H9 (cell line): ENCODE data around the gene VSIG10L. TPM values are rescaled to one million over a fixed set of nuclear protein-coding genes. Genes with fewer than 3 reads are reported as not detected.

ENCODE experiments used
- DNase-seq: peaks from one replicate; pipeline ENCODE4 v3.0.0-alpha.2; 2017
- H2AFZ ChIP-seq: one replicate; pipeline ENCODE4 v1.6.1; 2013; ENCODE audit warnings: mild to moderate bottlenecking, low read length, control low read depth, moderate library complexity
- H2AK5ac ChIP-seq: 2 replicates; pipeline ENCODE4 v1.6.1; 2013; ENCODE audit warnings: low read length, control low read depth, mixed read lengths; ENCODE audit not compliant: insufficient read length
- H2BK120ac ChIP-seq: one replicate; pipeline ENCODE4 v1.6.1; 2013; ENCODE audit warnings: low read depth, mild to moderate bottlenecking, low read length, control low read depth, inconsistent platforms; ENCODE audit not compliant: poor library complexity, severe bottlenecking
- H2BK12ac ChIP-seq: 2 replicates; pipeline ENCODE4 v1.6.1; 2013; ENCODE audit warnings: low read length, control low read depth, mixed read lengths, low read depth; ENCODE audit not compliant: insufficient read length
- H2BK15ac ChIP-seq: 2 replicates; pipeline ENCODE4 v1.6.1; 2013; ENCODE audit warnings: low read depth, low read length, control low read depth
- H2BK20ac ChIP-seq: one replicate; pipeline ENCODE4 v1.6.1; 2013; ENCODE audit warnings: low read depth, mild to moderate bottlenecking, low read length, control low read depth, inconsistent platforms; ENCODE audit not compliant: poor library complexity, severe bottlenecking
- H2BK5ac ChIP-seq: 2 replicates; pipeline ENCODE4 v1.6.1; 2013; ENCODE audit warnings: low read length, control low read depth, mixed read lengths; ENCODE audit not compliant: insufficient read length
- H3K14ac ChIP-seq: 2 replicates; pipeline ENCODE4 v1.6.1; 2013; ENCODE audit warnings: low read length, control low read depth; ENCODE audit not compliant: insufficient read depth
- H3K18ac ChIP-seq: 2 replicates; pipeline ENCODE4 v1.6.1; 2013; ENCODE audit warnings: low read depth, mild to moderate bottlenecking, mixed read lengths, low read length, control low read depth; ENCODE audit not compliant: insufficient read length
- H3K23ac ChIP-seq: 2 replicates; pipeline ENCODE4 v1.6.1; 2013; ENCODE audit warnings: low read length, control low read depth, mixed read lengths, low read depth; ENCODE audit not compliant: insufficient read length
- H3K23me2 ChIP-seq: 2 replicates; pipeline ENCODE4 v1.6.1; 2013; ENCODE audit warnings: low read depth, mild to moderate bottlenecking, mixed read lengths, low read length, control low read depth; ENCODE audit not compliant: insufficient read length, poor library complexity, severe bottlenecking
- H3K27ac ChIP-seq: 2 replicates; pipeline ENCODE4 v1.5.1; 2013; ENCODE audit warnings: low read length, control low read depth, mixed read lengths, low read depth; ENCODE audit not compliant: insufficient read length
- H3K27me3 ChIP-seq: 2 replicates; pipeline ENCODE4 v1.6.1; 2013; ENCODE audit warnings: low read length, control low read depth, inconsistent platforms; ENCODE audit not compliant: insufficient read depth
- H3K4ac ChIP-seq: 2 replicates; pipeline ENCODE4 v1.6.1; 2013; ENCODE audit warnings: low read depth, mild to moderate bottlenecking, control low read depth, inconsistent platforms, low read length, moderate library complexity
- H3K4me1 ChIP-seq: 2 replicates; pipeline ENCODE4 v1.6.1; 2013; ENCODE audit warnings: low read length, control low read depth, inconsistent platforms; ENCODE audit not compliant: insufficient read depth
- H3K4me2 ChIP-seq: 2 replicates; pipeline ENCODE4 v1.6.1; 2013; ENCODE audit warnings: low read length, control low read depth, mixed read lengths; ENCODE audit not compliant: insufficient read length, insufficient read depth
- H3K56ac ChIP-seq: 2 replicates; pipeline ENCODE4 v1.6.1; 2013; ENCODE audit warnings: low read depth, mild to moderate bottlenecking, mixed read lengths, low read length, control low read depth; ENCODE audit not compliant: insufficient read length
- H3K79me1 ChIP-seq: 2 replicates; pipeline ENCODE4 v1.6.1; 2013; ENCODE audit warnings: low read depth, mild to moderate bottlenecking, moderate library complexity, low read length, control low read depth, inconsistent platforms; ENCODE audit not compliant: insufficient read depth, poor library complexity, severe bottlenecking
- H3K79me2 ChIP-seq: 2 replicates; pipeline ENCODE4 v1.6.1; 2013; ENCODE audit warnings: low read length, control low read depth, inconsistent platforms; ENCODE audit not compliant: insufficient read depth
- H3K9ac ChIP-seq: 2 replicates; pipeline ENCODE4 v1.6.1; 2013; ENCODE audit warnings: low read length, control low read depth, mixed read lengths; ENCODE audit not compliant: insufficient read length; ENCODE audit errors: extremely low read depth
- H3K9me3 ChIP-seq: one replicate; pipeline ENCODE4 v1.6.1; 2013; ENCODE audit warnings: low read depth, low read length, inconsistent platforms; ENCODE audit not compliant: control insufficient read depth
- H3T11ph ChIP-seq: one replicate; pipeline ENCODE4 v1.6.1; 2013; ENCODE audit warnings: mild to moderate bottlenecking, low read length, control low read depth, inconsistent platforms
- H4K20me1 ChIP-seq: one replicate; pipeline ENCODE4 v1.6.1; 2013; ENCODE audit not compliant: control insufficient read depth, insufficient read length, insufficient read depth
- H4K5ac ChIP-seq: 2 replicates; pipeline ENCODE4 v1.6.1; 2013; ENCODE audit warnings: low read depth, mild to moderate bottlenecking, mixed read lengths, low read length, control low read depth; ENCODE audit not compliant: insufficient read length
- H4K8ac ChIP-seq: replicated peaks from 2 replicates; pipeline ENCODE4 v1.6.1; 2013; ENCODE audit warnings: low read length, control low read depth, mixed read lengths, low read depth; ENCODE audit not compliant: insufficient read length
- H4K91ac ChIP-seq: 2 replicates; pipeline ENCODE4 v1.6.1; 2013; ENCODE audit warnings: low read depth, mild to moderate bottlenecking, moderate library complexity, mixed read lengths, low read length, control low read depth; ENCODE audit not compliant: insufficient read length
- H3K27ac Mint-ChIP-seq, 3 experiments: 2 replicates in 2 of 3; 3 replicates in 1 of 3; pipeline ENCODE4 v1.8.0; 2020 to 2021; ENCODE audit warnings: mixed read lengths in 3 of 3, mild to moderate bottlenecking in 1 of 3, moderate library complexity in 1 of 3
- H3K27me3 Mint-ChIP-seq: 2 replicates; pipeline ENCODE4 v1.8.0; 2021; ENCODE audit warnings: low read depth, mild to moderate bottlenecking, moderate library complexity, mixed read lengths
- H3K36me3 Mint-ChIP-seq, 3 experiments: 2 replicates in 2 of 3; 3 replicates in 1 of 3; pipeline ENCODE4 v1.8.0; 2020 to 2021; ENCODE audit warnings: low read depth in 3 of 3, mixed read lengths in 3 of 3; ENCODE audit not compliant: insufficient read depth in 1 of 3
- H3K4me1 Mint-ChIP-seq, 2 experiments: 2 replicates each; pipeline ENCODE4 v1.8.0; 2020; ENCODE audit warnings: mixed read lengths in 2 of 2
- H3K4me3 Mint-ChIP-seq, 2 experiments: 2 replicates in 1 of 2; 3 replicates in 1 of 2; pipeline ENCODE4 v1.8.0; 2020 to 2021; ENCODE audit warnings: mild to moderate bottlenecking in 2 of 2, mixed read lengths in 2 of 2, moderate library complexity in 1 of 2
- H3K9me3 Mint-ChIP-seq, 2 experiments: 2 replicates in 1 of 2; 3 replicates in 1 of 2; pipeline ENCODE4 v1.8.0; 2020; ENCODE audit warnings: mild to moderate bottlenecking in 2 of 2, mixed read lengths in 2 of 2, moderate library complexity in 1 of 2
- CTCF ChIP-seq: fragments of 200-600 bp; sonication (generic); conservative IDR thresholded peaks from 3 replicates; pipeline ENCODE4 v1.8.0; 2021; ENCODE audit warnings: antibody characterized with exemption, mild to moderate bottlenecking
- WGBS: extraction: QIAGEN DNeasy Blood & Tissue Kit; methylation state at CpG from one replicate; pipeline ENCODE4 v1.1.7; 2013; ENCODE audit warnings: missing lambda C conversion rate, low lambda C conversion rate, mixed read lengths; ENCODE audit not compliant: insufficient read length; ENCODE audit errors: extremely low coverage; 5-methylcytosine and 5-hydroxymethylcytosine counted together
- total RNA-seq: library from RNA; stranded (reverse); gene quantifications from 2 replicates; pipeline ENCODE4 v1.2.1, GENCODE V29; 2021

The VSIG10L gene
- total RNA-seq, 1 experiment from 2014 or later: 5.6 TPM

GRCh38 chr19:51305479-51305878 lies 36.5 kb downstream of the VSIG10L start:
- H3K79me1 ChIP-seq: no peaks in the 10 kb centered on the region
- WGBS: no CpG with 5 or more reads among the region's 3 CpGs
- H3T11ph ChIP-seq: no peak overlapping the region
- no peak overlapping the region for H3K18ac ChIP-seq
- H4K20me1 ChIP-seq: no peaks in the 10 kb centered on the region
- no peak overlapping the region for H2BK5ac ChIP-seq
- Mint-ChIP-seq H3K27ac (no peak overlapping the region), H3K27me3 (peaks cover 15% of the 10 kb centered on the region), H3K9me3 (peaks cover 9 to 22% of the 10 kb centered on the region in 2 experiments; a peak in 4 of 5 replicates), H3K36me3 (peaks cover 0 to 4% (median 4%) of the 10 kb centered on the region in 3 experiments; a peak in 5 of 7 replicates), H3K4me3 (no peak overlapping the region), H3K4me1 (peaks cover 10 to 12% of the 10 kb centered on the region in 2 experiments)
- no peak overlapping the region for H2BK120ac ChIP-seq
- no peaks in the 10 kb centered on the region for H3K23me2 ChIP-seq
- no peak overlapping the region for H3K14ac ChIP-seq
- H4K91ac ChIP-seq: no peak overlapping the region
- H2AK5ac ChIP-seq: no peak overlapping the region
- no peak overlapping the region for H4K8ac ChIP-seq
- TF ChIP-seq CTCF: no peak
- no peaks in the 10 kb centered on the region for H3K4me1 ChIP-seq
- H3K4ac ChIP-seq: no peak overlapping the region
- no peak overlapping the region for H3K9ac ChIP-seq
- H2AFZ ChIP-seq: no peak overlapping the region
- no peak overlapping the region for H3K23ac ChIP-seq
- H3K79me2 ChIP-seq: no peaks in the 10 kb centered on the region
- H3K4me2 ChIP-seq: no peak overlapping the region
- H3K27ac ChIP-seq: no peak overlapping the region
- H4K5ac ChIP-seq: no peak overlapping the region
- H2BK12ac ChIP-seq: no peak overlapping the region
- H3K56ac ChIP-seq: no peak overlapping the region
- H2BK15ac ChIP-seq: no peak overlapping the region
- H2BK20ac ChIP-seq: no peak overlapping the region
- no peaks in the 10 kb centered on the region for H3K27me3 ChIP-seq
- no peak for DNase-seq
- H3K9me3 ChIP-seq: no peaks in the 10 kb centered on the region
